ENCODE measurements around the gene KRT81. TPM values are rescaled to one million over a fixed set of nuclear protein-coding genes. Genes with fewer than 3 reads are reported as not detected.

Gene KRT81
- total RNA-seq, 1 donor from 2014 or later: not detected

GRCh38 chr12:52284562-52285171, 6.7 kb downstream of the KRT81 start:
- Histone ChIP-seq H3K4me1 (peaks cover 2% of the 10 kb centered on the region), H3K27me3 (no peaks in the 10 kb centered on the region), H3K9ac (no peak overlapping the region), H3F3A (ENCODE audit: low read depth) (no peaks in the 10 kb centered on the region), H2AFZ (replicated peaks) (no peak overlapping the region), H3K27ac (no peak overlapping the region), H3K4me2 (no peak overlapping the region), H4K20me1 (ENCODE audit: low read depth) (no peaks in the 10 kb centered on the region), H3K79me2 (ENCODE audit: low read depth) (no peaks in the 10 kb centered on the region), H3K9me3 (ENCODE audit: low read depth) (no peaks in the 10 kb centered on the region), H3K4me3 (no peak overlapping the region), H3K36me3 (no peaks in the 10 kb centered on the region)
- H3K4me3 Mint-ChIP-seq: no peak overlapping the region
- peaks cover 10% of the 10 kb centered on the region for H3K4me1 Mint-ChIP-seq
- H3K36me3 Mint-ChIP-seq: no peaks in the 10 kb centered on the region
- no peak for TF ChIP-seq EZH2phosphoT487 (IDR thresholded peaks at IDR 0.05)
- no peak for TF ChIP-seq CTCF (IDR thresholded peaks at IDR 0.05)
- no peak for TF ChIP-seq EZH2 (IDR thresholded peaks at IDR 0.05)
- H3K27ac Mint-ChIP-seq: no peak overlapping the region
- DNase-seq (ENCODE audit: low spot score): no peak
- H3K9me3 Mint-ChIP-seq: no peaks in the 10 kb centered on the region
- H3K27me3 Mint-ChIP-seq (ENCODE audit: insufficient read depth, low read depth): peaks cover 8% of the 10 kb centered on the region

- Mint-ChIP-seq H3K36me3 (no peaks in the 10 kb centered on the region), H3K27ac (no peak overlapping the region), H3K4me1 (peaks cover 23% of the 10 kb centered on the region), H3K9me3 (no peaks in the 10 kb centered on the region), H3K4me3 (no peak overlapping the region), H3K27me3 (ENCODE audit: insufficient read depth, low read depth) (peaks cover 9% of the 10 kb centered on the region)
- H3K27me3 ChIP-seq: peaks cover 19% of the 10 kb centered on the region
- no peak overlapping the region for H3K27ac ChIP-seq
- no peak overlapping the region for H3K4me3 ChIP-seq
- no peak for DNase-seq (ENCODE audit: low spot score)
- H3K4me1 ChIP-seq: peaks cover 8% of the 10 kb centered on the region
- H3K4me2 ChIP-seq: no peak overlapping the region
- no peak overlapping the region for H2AFZ ChIP-seq (replicated peaks)
- no peak overlapping the region for H3K9ac ChIP-seq
- H3K9me3 ChIP-seq (ENCODE audit: low read depth): no peaks in the 10 kb centered on the region
- H3K79me2 ChIP-seq (ENCODE audit: low read depth): no peaks in the 10 kb centered on the region
- no peak for TF ChIP-seq CTCF (IDR thresholded peaks at IDR 0.05)
- no peak for TF ChIP-seq EZH2 (IDR thresholded peaks at IDR 0.05)
- TF ChIP-seq EZH2phosphoT487 (IDR thresholded peaks at IDR 0.05): no peak
- H4K20me1 ChIP-seq (ENCODE audit: low read depth): no peaks in the 10 kb centered on the region
- no peaks in the 10 kb centered on the region for H3F3A ChIP-seq (ENCODE audit: low read depth)
- no peaks in the 10 kb centered on the region for H3K36me3 ChIP-seq
Measured at GRCh38 chr12:52280796-52281560, 10.4 kb downstream of the KRT81 start.

- H3K9me3 Mint-ChIP-seq: no peaks in the 10 kb centered on the region
- no peaks in the 10 kb centered on the region for H3F3A ChIP-seq (ENCODE audit: low read depth)
Measured at GRCh38 chr12:52280319-52280795, 11.0 kb downstream of the KRT81 start.

More at GRCh38 chr12:52280319-52280795, 11.0 kb downstream of the KRT81 start:
- Histone ChIP-seq H3K27me3 (peaks cover 19% of the 10 kb centered on the region), H3K9ac (no peak overlapping the region), H3K4me3 (no peak overlapping the region), H3K4me2 (no peak overlapping the region), H2AFZ (replicated peaks) (no peak overlapping the region), H3K36me3 (no peaks in the 10 kb centered on the region), H3K4me1 (peaks cover 8% of the 10 kb centered on the region), H4K20me1 (ENCODE audit: low read depth) (no peaks in the 10 kb centered on the region), H3K79me2 (ENCODE audit: low read depth) (no peaks in the 10 kb centered on the region), H3K9me3 (ENCODE audit: low read depth) (no peaks in the 10 kb centered on the region), H3K27ac (no peak overlapping the region)
- Mint-ChIP-seq H3K4me3 (no peak overlapping the region), H3K27me3 (ENCODE audit: insufficient read depth, low read depth) (peaks cover 7% of the 10 kb centered on the region), H3K36me3 (no peaks in the 10 kb centered on the region), H3K4me1 (peaks cover 23% of the 10 kb centered on the region), H3K27ac (no peak overlapping the region)
- DNase-seq (ENCODE audit: low spot score): no peak
- TF ChIP-seq EZH2phosphoT487 (IDR thresholded peaks at IDR 0.05) (no peak), EZH2 (IDR thresholded peaks at IDR 0.05) (no peak), CTCF (IDR thresholded peaks at IDR 0.05) (no peak)

All from neural progenitor cell (in vitro differentiated cells).